HEK293T (cell line): Measurements from ENCODE around the gene CSTF2T.

Source experiments
- CTCF ChIA-PET: fragments of 350-600 bp; formaldehyde crosslinking; extraction: SDS; loops from one replicate; lab custom pipeline; 2021; ENCODE audit warnings: antibody characterized with exemption, inconsistent platforms; lab: Yijun Ruan, JAX
- POLR2A ChIA-PET: fragments of 350-600 bp; formaldehyde crosslinking; extraction: SDS; loops from one replicate; lab custom pipeline; 2020; ENCODE audit warnings: antibody characterized with exemption, inconsistent platforms; lab: Yijun Ruan, JAX
- DNase-seq: peaks from one replicate; pipeline ENCODE4 v3.0.0; 2012; ENCODE audit warnings: mixed read lengths; ENCODE audit errors: extremely low spot score
- ARNT ChIP-seq: fragments of 450-650 bp; IDR thresholded peaks from 2 replicates; pipeline ENCODE4 v1.6.1; 2017; ENCODE audit warnings: mild to moderate bottlenecking
- BHLHE40 ChIP-seq: fragments of 450-650 bp; IDR thresholded peaks from 2 replicates; pipeline ENCODE4 v1.6.1; 2016; ENCODE audit warnings: mild to moderate bottlenecking, moderate library complexity, borderline replicate concordance
- CTBP1 ChIP-seq: fragments of 450-650 bp; IDR thresholded peaks from 2 replicates; pipeline ENCODE4 v1.6.1; 2016; ENCODE audit warnings: borderline replicate concordance
- ELF4 ChIP-seq: fragments of 450-650 bp; IDR thresholded peaks from 2 replicates; pipeline ENCODE4 v1.6.1; 2017; ENCODE audit warnings: antibody characterized with exemption
- FOXA1 ChIP-seq: fragments of 450-650 bp; IDR thresholded peaks from 2 replicates; pipeline ENCODE4 v1.6.1; 2016; ENCODE audit warnings: mild to moderate bottlenecking
- FOXK2 ChIP-seq: fragments of 450-650 bp; IDR thresholded peaks from 2 replicates; pipeline ENCODE4 v1.6.1; 2016; ENCODE audit warnings: mild to moderate bottlenecking
- FOXM1 ChIP-seq: fragments of 450-650 bp; IDR thresholded peaks from 2 replicates; pipeline ENCODE4 v1.6.1; 2017; ENCODE audit warnings: mild to moderate bottlenecking, borderline replicate concordance
- HDGF ChIP-seq: fragments of 450-650 bp; IDR thresholded peaks from 2 replicates; pipeline ENCODE4 v1.6.1; 2017; ENCODE audit warnings: antibody characterized with exemption, borderline replicate concordance
- L3MBTL2 ChIP-seq: fragments of 450-650 bp; conservative IDR thresholded peaks from 2 replicates; pipeline ENCODE4 v1.6.1; 2016; ENCODE audit warnings: mild to moderate bottlenecking
- LEF1 ChIP-seq: fragments of 450-650 bp; IDR thresholded peaks from 2 replicates; pipeline ENCODE4 v1.6.1; 2017; ENCODE audit warnings: mild to moderate bottlenecking, borderline replicate concordance
- NFRKB ChIP-seq: fragments of 450-650 bp; IDR thresholded peaks from 2 replicates; pipeline ENCODE4 v1.6.1; 2016; ENCODE audit warnings: mild to moderate bottlenecking, moderate library complexity
- PKNOX1 ChIP-seq: fragments of 450-650 bp; IDR thresholded peaks from 2 replicates; pipeline ENCODE4 v1.6.1; 2016
- SP1 ChIP-seq: fragments of 450-650 bp; IDR thresholded peaks from 2 replicates; pipeline ENCODE4 v1.6.1; 2017
- SUZ12 ChIP-seq: fragments of 450-650 bp; IDR thresholded peaks from 2 replicates; pipeline ENCODE4 v1.6.1; 2016; ENCODE audit warnings: mild to moderate bottlenecking
- TARDBP ChIP-seq: fragments of 450-650 bp; IDR thresholded peaks from 2 replicates; pipeline ENCODE4 v1.6.1; 2016
- ZNF384 ChIP-seq: fragments of 450-650 bp; IDR thresholded peaks from 2 replicates; pipeline ENCODE4 v1.6.1; 2016

Gene CSTF2T

DNA sequence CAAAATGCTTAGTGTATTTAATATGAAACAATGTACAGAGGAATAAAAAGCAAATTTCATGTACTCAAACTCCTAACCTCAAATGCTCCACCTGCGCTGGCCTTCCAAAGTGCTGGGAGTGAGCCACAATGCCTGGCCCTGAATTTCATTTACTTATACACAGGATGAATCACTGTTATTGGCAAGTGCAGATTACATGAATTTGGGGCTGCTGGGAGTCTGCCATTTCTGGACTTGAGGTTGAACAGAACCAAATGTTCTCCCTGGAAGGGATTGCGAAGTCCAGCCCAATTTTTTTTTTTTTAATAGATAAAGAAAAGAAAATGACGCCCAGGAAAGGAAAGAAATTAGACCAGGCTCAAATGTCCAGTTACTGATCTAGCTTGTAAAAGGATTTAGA is 6.8 kb upstream of the CSTF2T start:
- DNase-seq = no peak
- ChIA-PET POLR2A (no interaction called here), CTCF (no interaction called here)
- TF ChIP-seq FOXA1 (no peak), FOXK2 (no peak), NFRKB (no peak)

GRCh38 chr10:51705774-51706173 is 6.4 kb upstream of the CSTF2T start:
- TF ChIP-seq FOXM1 (no peak), HDGF (no peak), FOXK2 (no peak), SUZ12 (no peak), ELF4 (no peak), FOXA1 (no peak), BHLHE40 (no peak), SP1 (no peak), ZNF384 (no peak), ARNT (no peak), L3MBTL2 (no peak), LEF1 (no peak), NFRKB (no peak), TARDBP (no peak), CTBP1 (no peak), PKNOX1 (no peak)
- ChIA-PET POLR2A (no interaction called here), CTCF (no interaction called here)
- DNase-seq = no peak

DNA sequence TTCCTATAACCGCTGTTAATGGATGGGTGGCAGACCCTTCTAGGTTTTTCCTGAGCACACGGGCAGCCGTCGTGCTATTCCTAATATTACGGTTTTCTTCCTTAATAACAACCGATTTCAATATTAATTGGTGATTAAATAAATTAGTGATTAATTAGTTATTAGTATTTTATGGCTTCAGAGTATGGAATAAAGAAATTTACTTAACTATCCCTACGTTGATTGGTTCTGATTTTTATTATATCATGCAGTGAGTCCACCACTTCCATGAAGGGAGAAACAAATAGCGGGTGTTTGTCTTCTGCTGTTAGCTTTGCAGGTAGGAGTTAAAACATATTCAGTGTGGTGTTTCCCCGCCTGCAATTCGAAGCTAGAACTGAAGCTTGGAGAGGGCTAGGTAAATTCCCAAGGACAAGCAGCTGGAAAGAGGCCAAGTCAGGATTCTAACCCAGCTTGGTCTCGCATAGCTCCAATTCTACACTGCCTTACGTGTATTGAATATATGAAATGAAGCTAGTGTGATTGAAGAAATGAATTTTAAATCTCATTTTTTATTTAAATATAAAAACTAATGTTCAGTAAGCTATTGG is 928 bp upstream of the CSTF2T start:
- CTCF ChIA-PET = no interaction called here
- POLR2A ChIA-PET = interaction anchor here (1.0 to 1.1 kb wide), 2 partner anchors 9 to 18 kb away, joined by 3 read pairs; no protein-coding TSS in a partner anchor
- DNase-seq = peak; percentile 6
- TF ChIP-seq FOXK2 = no peak
- TF ChIP-seq LEF1 = no peak

DNA sequence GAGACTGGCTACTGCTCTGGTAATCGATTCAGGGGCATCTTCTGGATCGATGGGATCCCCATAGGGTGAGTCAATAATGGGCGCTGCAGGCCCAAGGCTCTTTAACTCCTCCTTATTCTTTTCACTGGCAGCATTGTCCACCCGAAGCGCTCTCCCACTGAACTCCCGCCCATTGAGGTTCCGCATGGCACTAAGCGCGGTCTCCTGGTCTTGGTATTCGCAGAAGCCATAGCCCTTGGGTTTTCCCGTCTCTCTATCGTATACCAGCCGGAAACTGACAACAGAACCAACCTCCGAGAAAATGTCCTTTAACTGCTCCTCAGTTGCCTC is 285 bp downstream of the CSTF2T start:
- CTCF ChIA-PET = no interaction called here
- POLR2A ChIA-PET = no interaction called here
- TF ChIP-seq TARDBP (no peak), L3MBTL2 (no peak; the same call in 1 of the 2 replicates), HDGF (no peak), FOXA1 (no peak), ELF4 (no peak), PKNOX1 (no peak), CTBP1 (no peak), ARNT (no peak), FOXK2 (no peak), ZNF384 (no peak), FOXM1 (no peak), SP1 (no peak), NFRKB (no peak), SUZ12 (no peak), BHLHE40 (no peak)
- DNase-seq = peak; percentile 24

- ChIA-PET CTCF (no interaction called here), POLR2A (no interaction called here)
- no peak for DNase-seq
- no peak for TF ChIP-seq FOXM1
- no peak for TF ChIP-seq CTBP1
- no peak for TF ChIP-seq BHLHE40
- no peak for TF ChIP-seq LEF1
- no peak for TF ChIP-seq PKNOX1
- TF ChIP-seq ELF4 = no peak
- no peak for TF ChIP-seq ZNF384
- no peak for TF ChIP-seq SP1
- no peak for TF ChIP-seq ARNT
- no peak for TF ChIP-seq SUZ12
- TF ChIP-seq L3MBTL2 = no peak
- TF ChIP-seq HDGF = no peak
- no peak for TF ChIP-seq TARDBP
- no peak for TF ChIP-seq FOXK2
- TF ChIP-seq FOXA1 = no peak
- TF ChIP-seq NFRKB = no peak
These were observed 827 bp downstream of the CSTF2T start for GRCh38 chr10:51698473-51699063.

DNA sequence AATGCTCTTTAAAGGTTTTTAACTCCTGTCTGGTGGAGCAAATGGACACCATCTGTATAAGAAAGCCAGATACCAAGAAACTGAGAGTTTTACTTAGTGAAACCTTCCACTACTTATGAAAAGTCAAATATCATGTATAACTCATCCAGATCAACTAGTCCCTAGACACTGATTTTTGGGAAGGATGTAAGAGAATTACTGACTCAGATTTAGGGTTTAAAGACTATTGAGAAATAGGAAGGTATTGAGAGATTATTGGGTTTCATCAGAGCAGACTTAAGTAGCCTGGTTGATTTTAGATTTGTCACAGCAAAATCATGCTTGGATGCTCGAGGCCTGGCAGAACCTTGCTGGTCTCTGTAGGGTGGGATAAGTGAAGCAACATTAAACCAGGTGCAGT is 3.1 kb downstream of the CSTF2T start:
- TF ChIP-seq FOXA1 = no peak
- TF ChIP-seq ZNF384 = no peak
- TF ChIP-seq SUZ12 = no peak
- no peak for TF ChIP-seq FOXK2
- no peak for TF ChIP-seq BHLHE40
- no peak for TF ChIP-seq ARNT
- no peak for TF ChIP-seq LEF1
- no peak for TF ChIP-seq HDGF
- no peak for TF ChIP-seq NFRKB
- no peak for TF ChIP-seq FOXM1
- CTCF ChIA-PET = no interaction called here
- no peak for DNase-seq
- POLR2A ChIA-PET = no interaction called here
